ENCODE measurements around the gene EDEM2. TPM values are rescaled to one million over a fixed set of nuclear protein-coding genes. Genes with fewer than 3 reads are reported as not detected.
A peak's percentile ranks its signal among the peaks of the same experiment; 100 is the strongest.
"Not testable (repeated sequence)": the region's sequence is repeated elsewhere in the genome, so short reads cannot be mapped to it uniquely, and the experiment has no call there.

The EDEM2 gene
- total and polyA plus RNA-seq, 11 donors, result 6.0 to 30.3 (median 14.4) TPM

DNA sequence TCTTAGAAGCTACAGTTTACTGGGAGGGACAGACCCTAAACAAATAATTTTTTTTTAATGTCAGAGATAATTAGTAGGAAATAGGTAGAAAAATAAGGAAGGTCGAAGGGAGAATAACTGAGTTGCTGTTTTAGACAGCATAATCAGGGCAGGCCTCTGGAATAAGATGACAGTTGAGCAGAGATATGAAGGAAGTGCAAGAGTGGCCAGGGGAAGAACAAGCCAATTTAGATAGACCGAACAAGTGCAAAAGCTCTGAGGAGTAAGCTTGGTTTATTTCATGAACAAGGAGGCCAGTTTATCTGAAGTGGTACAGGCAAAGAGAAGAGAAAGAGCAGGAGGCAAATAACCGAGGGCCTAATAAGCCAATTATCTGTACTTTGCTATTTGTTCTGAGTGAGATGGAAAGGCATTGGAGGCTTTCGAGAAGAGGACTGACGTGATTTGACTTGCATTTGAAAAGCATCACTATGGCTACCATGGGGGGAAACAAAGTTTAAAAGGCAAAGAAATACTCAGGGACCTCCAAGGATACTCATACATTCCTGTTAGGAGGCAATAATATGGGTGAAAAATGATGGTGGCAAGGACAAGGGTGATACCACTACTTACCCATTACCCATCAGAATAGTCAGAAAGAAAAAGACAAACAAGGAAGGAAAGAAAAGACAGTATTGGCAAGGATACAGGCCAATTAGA, 44.4 kb upstream of the EDEM2 start:
- TF ChIP-seq POLR2A (IDR thresholded peaks at IDR 0.05) (no peak), CTCF (IDR thresholded peaks at IDR 0.05) (no peak)
- Histone ChIP-seq H3K4me3 (no peak overlapping the region), H3K4me1 (peaks cover 0 to 10% (median 0%) of the 10 kb centered on the region in 12 donors), H3K9me3 (peaks cover 0 to 10% (median 6%) of the 10 kb centered on the region in 12 donors), H3K27ac (no peak overlapping the region), H3K27me3 (no peaks in the 10 kb centered on the region), H3K36me3 (no peaks in the 10 kb centered on the region)
- ATAC-seq, result peak in 1 of 4 donors; percentile 33
- 62 to 72% (median 67%) methylated on average over 5 of the region's 5 CpGs for WGBS, 4 donors
- no peak for DNase-seq
- intact Hi-C loops (cut with DNase I), result no loop called here

GRCh38 chr20:35190556-35190955, 43.4 kb upstream of the EDEM2 start:
- intact Hi-C loops (cut with DNase I), result no loop called here
- TF ChIP-seq POLR2A (IDR thresholded peaks at IDR 0.05), result no peak
- TF ChIP-seq CTCF (IDR thresholded peaks at IDR 0.05), result no peak
- Histone ChIP-seq H3K27ac (no peak overlapping the region), H3K9me3 (peaks cover 0 to under 1% (median 0%) of the 10 kb centered on the region in 12 donors), H3K4me3 (no peak overlapping the region), H3K36me3 (no peaks in the 10 kb centered on the region), H3K4me1 (peaks cover 0 to 10% (median 0%) of the 10 kb centered on the region in 12 donors), H3K27me3 (no peaks in the 10 kb centered on the region)
- ATAC-seq, result no peak
- WGBS, 4 donors, result 90 to 94% (median 92%) methylated on average over 6 of the region's 6 CpGs
- DNase-seq, result no peak

GRCh38 chr20:35189223-35189622, 42.1 kb upstream of the EDEM2 start:
- H3K27ac ChIP-seq; ATAC-seq; H3K4me1 ChIP-seq; H3K9me3 ChIP-seq; H3K27me3 ChIP-seq; DNase-seq; intact Hi-C loops (cut with DNase I); H3K36me3 ChIP-seq; H3K4me3 ChIP-seq: not testable (repeated sequence)
- WGBS, 4 donors, result 87 to 91% (median 89%) methylated on average over 8 of the region's 8 CpGs

- peaks cover 0 to 10% (median 0%) of the 10 kb centered on the region in 12 donors for H3K4me1 ChIP-seq
- H3K36me3 ChIP-seq, result no peaks in the 10 kb centered on the region
- DNase-seq (no peak), ATAC-seq (no peak)
- no peak overlapping the region for H3K27ac ChIP-seq
- no peaks in the 10 kb centered on the region for H3K9me3 ChIP-seq
- WGBS, 4 donors, result 72 to 80% (median 78%) methylated on average over 5 of the region's 5 CpGs
- no peak for TF ChIP-seq CTCF (IDR thresholded peaks at IDR 0.05)
- no peak for TF ChIP-seq POLR2A (IDR thresholded peaks at IDR 0.05)
- H3K4me3 ChIP-seq, result no peak overlapping the region
- intact Hi-C loops (cut with DNase I), result no loop called here
- H3K27me3 ChIP-seq, result no peaks in the 10 kb centered on the region
Observed at GRCh38 chr20:35187584-35188190, 40.6 kb upstream of the EDEM2 start.

DNA sequence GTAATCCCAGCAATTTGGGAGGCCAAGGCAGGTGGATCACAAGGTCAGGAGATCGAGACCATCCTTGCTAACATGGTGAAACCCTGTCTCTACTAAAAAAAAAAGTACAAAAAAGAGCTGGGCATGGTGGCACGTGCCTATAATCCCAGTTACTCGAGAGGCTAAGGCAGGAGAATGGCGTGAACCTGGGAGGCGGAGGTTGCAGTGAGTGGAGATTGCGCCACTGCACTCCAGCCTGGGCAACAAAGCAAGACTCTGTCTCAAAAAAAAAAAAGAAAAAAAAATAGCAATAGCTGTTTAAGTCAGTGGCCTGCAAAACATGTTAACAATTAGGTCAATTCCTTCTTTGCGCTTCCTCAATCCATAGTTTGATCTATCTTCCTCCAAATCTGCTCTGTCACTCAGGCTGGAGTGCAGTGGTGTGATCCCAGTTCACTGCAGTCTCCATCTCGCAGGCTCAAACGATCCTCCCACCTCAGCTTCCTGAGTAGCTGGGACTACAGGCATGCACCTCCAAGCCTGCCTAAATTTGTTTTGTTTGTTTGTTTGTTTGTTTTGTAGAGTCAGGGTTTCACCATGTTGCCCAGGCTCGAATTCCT, 39.7 kb upstream of the EDEM2 start:
- H3K36me3 ChIP-seq; H3K4me3 ChIP-seq; H3K4me1 ChIP-seq; intact Hi-C loops (cut with DNase I); ATAC-seq; H3K27ac ChIP-seq; DNase-seq; H3K9me3 ChIP-seq; H3K27me3 ChIP-seq: not testable (repeated sequence)
- WGBS, 4 donors, result 86 to 91% (median 89%) methylated on average over 10 of the region's 10 CpGs

Data from heart left ventricle (tissue), 16 donors.